Ramos (cell line): ENCODE results near the gene ZNF30.
"Not testable (repeated sequence)": the region's sequence is repeated elsewhere in the genome, so short reads cannot be mapped to it uniquely, and the experiment has no call there.

Experiments
- in situ Hi-C: fragments of 300-500 bp; cut with MboI; formaldehyde crosslinking; loops from one replicate; pipeline ENCODE4 v1.14.3; 2022; ENCODE audit warnings: low sequenced_read_pairs; ENCODE audit not compliant: unreplicated experiment

ZNF30 gene

GRCh38 chr19:34959021-34959420 lies 32.3 kb downstream of the ZNF30 start:
- in situ Hi-C loops: no loop called here

- in situ Hi-C loops: loop anchor here (5.0 kb wide), 1 partner anchor 52 kb away; no protein-coding TSS in a partner anchor
These were observed 33.6 kb downstream of the ZNF30 start for GRCh38 chr19:34960103-34960805.

- in situ Hi-C loops: loop anchor here (5.0 kb wide), 1 partner anchor 51 kb away; no protein-coding TSS in a partner anchor
These were observed 34.4 kb downstream of the ZNF30 start for GRCh38 chr19:34960940-34961679.

- in situ Hi-C loops: loop anchor here (5.0 kb wide), 1 partner anchor 50 kb away; no protein-coding TSS in a partner anchor
These were observed 35.3 kb downstream of the ZNF30 start for GRCh38 chr19:34961775-34962686.

GRCh38 chr19:34962687-34963572 lies 36.2 kb downstream of the ZNF30 start:
- in situ Hi-C loops: loop anchor here (5.0 kb wide), 1 partner anchor 49 kb away; no protein-coding TSS in a partner anchor

GRCh38 chr19:34963573-34964406 lies 37.1 kb downstream of the ZNF30 start, which contains the start of gene ZNF792:
ZNF792 (minus strand) TSS chr19:34964229; CDS start chr19:34963662, 567 bp downstream.
- in situ Hi-C loops: loop anchor here (5.0 kb wide), 1 partner anchor 49 kb away; no protein-coding TSS in a partner anchor

- in situ Hi-C loops: loop anchor here (5.0 kb wide), 1 partner anchor 48 kb away; no protein-coding TSS in a partner anchor
These were observed 37.9 kb downstream of the ZNF30 start for GRCh38 chr19:34964598-34964997.

GRCh38 chr19:34965505-34965904 lies 38.8 kb downstream of the ZNF30 start:
- in situ Hi-C loops: not testable (repeated sequence)

GRCh38 chr19:34967551-34967950 lies 40.8 kb downstream of the ZNF30 start:
- in situ Hi-C loops: no loop called here

GRCh38 chr19:34969721-34970120 lies 43.0 kb downstream of the ZNF30 start:
- in situ Hi-C loops: no loop called here

- in situ Hi-C loops: not testable (repeated sequence)
These were observed 43.6 kb downstream of the ZNF30 start for GRCh38 chr19:34970185-34970780.

GRCh38 chr19:34972163-34972705 lies 45.5 kb downstream of the ZNF30 start:
- in situ Hi-C loops: no loop called here

GRCh38 chr19:34974646-34975045 lies 47.9 kb downstream of the ZNF30 start:
- in situ Hi-C loops: no loop called here

- in situ Hi-C loops: no loop called here
These were observed 48.4 kb downstream of the ZNF30 start for GRCh38 chr19:34975056-34975455.

GRCh38 chr19:34976611-34977010 lies 49.9 kb downstream of the ZNF30 start:
- in situ Hi-C loops: no loop called here

GRCh38 chr19:34979819-34980640 lies 53.3 kb downstream of the ZNF30 start:
- in situ Hi-C loops: no loop called here

- in situ Hi-C loops: no loop called here
These were observed 55.6 kb downstream of the ZNF30 start for GRCh38 chr19:34982275-34982674.
